B cell (primary cell): Measurements from ENCODE around the gene BTAF1. TPM values are rescaled to one million over a fixed set of nuclear protein-coding genes. Genes with fewer than 3 reads are reported as not detected.
"Not testable (repeated sequence)": the region's sequence is repeated elsewhere in the genome, so short reads cannot be mapped to it uniquely, and the experiment has no call there.

Source experiments
- ATAC-seq: fragments of 200-7000 bp; cut with Tn5 transposase; one replicate; pipeline ENCODE4 v1.10.0; 2021; ENCODE audit warnings: low read depth, mild to moderate bottlenecking, moderate number of reproducible peaks, moderate library complexity
- CTCF ChIA-PET: fragments of 350-600 bp; sonication (Branson Sonifier 250); formaldehyde crosslinking; loops from one replicate; lab custom pipeline; 2021; ENCODE audit warnings: antibody characterized with exemption, inconsistent platforms; lab: Charles Lee
- POLR2A ChIA-PET: fragments of 350-600 bp; sonication (Branson Sonifier 250); formaldehyde crosslinking; loops from one replicate; lab custom pipeline; 2021; ENCODE audit warnings: antibody characterized with exemption; lab: Charles Lee
- DNase-seq: peaks from one replicate; pipeline ENCODE4 v3.0.0; 2013
- H2AFZ ChIP-seq: 2 replicates; pipeline ENCODE4 v1.6.1; 2012; ENCODE audit warnings: mild to moderate bottlenecking, low read depth, low read length; ENCODE audit not compliant: insufficient read depth, poor library complexity, severe bottlenecking
- H3K27ac ChIP-seq, 2 donors: 1 replicate in 1 of 2; 2 replicates in 1 of 2; pipeline ENCODE4 v1.5.1; 2012 to 2013; ENCODE audit warnings: low read length in 2 of 2, mild to moderate bottlenecking in 2 of 2, moderate library complexity in 1 of 2
- H3K27me3 ChIP-seq, 4 experiments: fragments of 200-600 bp in 1 of 4; sonication (generic) in 1 of 4; replicated peaks in 1 of 4; 1 replicate in 2 of 4; 2 replicates in 2 of 4; pipeline versions ENCODE4 v1.6.1 to v1.7.0; 2013 to 2016; ENCODE audit warnings: low read length in 3 of 4, mild to moderate bottlenecking in 2 of 4, mixed read lengths in 1 of 4, moderate library complexity in 1 of 4; ENCODE audit not compliant: insufficient read depth in 4 of 4, control insufficient read depth in 3 of 4; ENCODE audit errors: control extremely low read depth in 1 of 4
- H3K36me3 ChIP-seq, 2 experiments: replicated peaks in 1 of 2; 1 replicate in 1 of 2; 2 replicates in 1 of 2; pipeline versions ENCODE4 v1.6.1 to v1.7.1; 2013; ENCODE audit warnings: low read length in 1 of 2; ENCODE audit not compliant: insufficient read depth in 2 of 2, control insufficient read depth in 1 of 2; ENCODE audit errors: control extremely low read depth in 1 of 2, extremely low read depth in 1 of 2
- H3K4me1 ChIP-seq, 2 donors: fragments of 200-600 bp in 1 of 2; sonication (generic) in 1 of 2; 1 replicate in 1 of 2; 2 replicates in 1 of 2; pipeline versions ENCODE4 v1.5.1 to v1.6.1; 2013 to 2017; ENCODE audit warnings: low read length in 2 of 2; ENCODE audit not compliant: control insufficient read depth in 2 of 2, insufficient read depth in 2 of 2
- H3K4me2 ChIP-seq: replicated peaks from 2 replicates; pipeline ENCODE3; 2012; ENCODE audit warnings: mild to moderate bottlenecking, low read depth, low read length; ENCODE audit not compliant: poor library complexity, severe bottlenecking
- H3K4me3 ChIP-seq, 5 experiments: fragments of 200-600 bp in 1 of 5; sonication (generic) in 1 of 5; 1 replicate in 3 of 5; 2 replicates in 2 of 5; pipeline versions ENCODE4 v1.5.1 to v1.7.0; 2011 to 2016; ENCODE audit warnings: low read length in 4 of 5, mild to moderate bottlenecking in 4 of 5, low read depth in 2 of 5, control low read depth in 1 of 5, moderate library complexity in 1 of 5; ENCODE audit not compliant: insufficient read depth in 1 of 5; ENCODE audit errors: control extremely low read depth in 1 of 5, extremely low read depth in 1 of 5
- H3K79me2 ChIP-seq: fragments of 200-600 bp; sonication (generic); one replicate; pipeline ENCODE4 v1.6.0; 2016; ENCODE audit warnings: low read length; ENCODE audit not compliant: control insufficient read depth, insufficient read depth
- H3K9ac ChIP-seq: fragments of 200-600 bp; sonication (generic); 2 replicates; pipeline ENCODE4 v1.6.1; 2017; ENCODE audit warnings: mild to moderate bottlenecking, low read length, moderate library complexity
- H3K9me3 ChIP-seq, 3 donors: one replicate each; pipeline versions ENCODE4 v1.6.1 to v1.7.1; 2013; ENCODE audit warnings: low read length in 2 of 3; ENCODE audit not compliant: control insufficient read depth in 2 of 3, insufficient read depth in 1 of 3; ENCODE audit errors: control extremely low read depth in 1 of 3
- H4K20me1 ChIP-seq: 2 replicates; pipeline ENCODE4 v1.6.0; 2012; ENCODE audit warnings: mild to moderate bottlenecking, low read length; ENCODE audit not compliant: insufficient read depth, control insufficient read depth, poor library complexity, severe bottlenecking
- H3K27ac Mint-ChIP-seq: one replicate; pipeline ENCODE4 v1.8.0; 2021; ENCODE audit warnings: mixed read lengths
- H3K27me3 Mint-ChIP-seq: one replicate; pipeline ENCODE4 v1.8.0; 2021; ENCODE audit warnings: mixed read lengths
- H3K4me1 Mint-ChIP-seq: one replicate; pipeline ENCODE4 v1.8.0; 2021; ENCODE audit warnings: mixed read lengths
- H3K4me3 Mint-ChIP-seq: one replicate; pipeline ENCODE4 v1.8.0; 2021; ENCODE audit warnings: mixed read lengths
- H3K9me3 Mint-ChIP-seq: one replicate; pipeline ENCODE4 v1.8.0; 2022; ENCODE audit warnings: mixed read lengths; ENCODE audit not compliant: insufficient read depth
- CTCF ChIP-seq: fragments of 200-600 bp; IDR thresholded peaks from one replicate; pipeline ENCODE4 v1.8.0; 2022; ENCODE audit warnings: antibody characterized with exemption, mild to moderate bottlenecking
- EZH2 ChIP-seq: IDR thresholded peaks from 2 replicates; pipeline ENCODE4 v1.6.1; 2012; ENCODE audit warnings: borderline replicate concordance, low read depth, mild to moderate bottlenecking, moderate library complexity, low read length; ENCODE audit not compliant: insufficient read depth, poor library complexity, severe bottlenecking
- whole genome bisulfite sequencing: methylation state at CpG from one replicate; pipeline ENCODE4 v1.1.5; 2013; ENCODE audit warnings: missing lambda C conversion rate; ENCODE audit not compliant: insufficient coverage; 5-methylcytosine and 5-hydroxymethylcytosine counted together
- intact Hi-C: fragments of 100-400 bp; cut with micrococcal nuclease; formaldehyde crosslinking; loops from one replicate; pipeline ENCODE4 v1.10.0; 2022
- polyA plus RNA-seq: library from polyadenylated mRNA; depleted of rRNA; stranded (reverse); fragments of >200 nt; gene quantifications from 2 replicates; pipeline ENCODE4 v1.2.3, GENCODE V29; 2012
- total RNA-seq, 2 donors: library from RNA; stranded (reverse); fragments of 120-200 nt in 1 of 2; gene quantifications; 1 replicate in 1 of 2; 2 replicates in 1 of 2; pipeline versions ENCODE4 v1.2.3 to v1.2.4, GENCODE V29; 2013 to 2022

The BTAF1 gene
- total and polyA plus RNA-seq, 2 donors (not counting 1 experiment from before 2014, with no cell fraction given): 58.2 to 78.1 TPM

GRCh38 chr10:91893051-91893450, 30.5 kb upstream of the BTAF1 start:
- peaks cover 0 to 7% (median 2%) of the 10 kb centered on the region in 4 experiments for H3K27me3 ChIP-seq
- Mint-ChIP-seq H3K4me1 (peaks cover 5% of the 10 kb centered on the region), H3K9me3 (no peaks in the 10 kb centered on the region), H3K4me3 (no peak overlapping the region), H3K27me3 (peaks cover 37% of the 10 kb centered on the region), H3K27ac (no peak overlapping the region)
- no peaks in the 10 kb centered on the region for H3K9me3 ChIP-seq
- H3K79me2 ChIP-seq: no peaks in the 10 kb centered on the region
- CTCF ChIA-PET: interaction anchor here (0.7 kb wide), 1 partner anchor 505 kb away, joined by 3 read pairs; no protein-coding TSS in a partner anchor
- DNase-seq: no peak
- no peak overlapping the region for H3K4me3 ChIP-seq
- H4K20me1 ChIP-seq: no peaks in the 10 kb centered on the region
- peaks cover 0 to 1% of the 10 kb centered on the region in 2 donors for H3K4me1 ChIP-seq
- 100% methylated on average over 2 of the region's 2 CpGs for WGBS
- H3K27ac ChIP-seq: no peak overlapping the region
- H3K9ac ChIP-seq: no peak overlapping the region
- ATAC-seq: no peak
- H3K4me2 ChIP-seq: no peak overlapping the region
- POLR2A ChIA-PET: no interaction called here
- H2AFZ ChIP-seq: no peak overlapping the region
- intact Hi-C loops: no loop called here
- H3K36me3 ChIP-seq: no peaks in the 10 kb centered on the region
- TF ChIP-seq EZH2: no peak
- no peak for TF ChIP-seq CTCF

DNA sequence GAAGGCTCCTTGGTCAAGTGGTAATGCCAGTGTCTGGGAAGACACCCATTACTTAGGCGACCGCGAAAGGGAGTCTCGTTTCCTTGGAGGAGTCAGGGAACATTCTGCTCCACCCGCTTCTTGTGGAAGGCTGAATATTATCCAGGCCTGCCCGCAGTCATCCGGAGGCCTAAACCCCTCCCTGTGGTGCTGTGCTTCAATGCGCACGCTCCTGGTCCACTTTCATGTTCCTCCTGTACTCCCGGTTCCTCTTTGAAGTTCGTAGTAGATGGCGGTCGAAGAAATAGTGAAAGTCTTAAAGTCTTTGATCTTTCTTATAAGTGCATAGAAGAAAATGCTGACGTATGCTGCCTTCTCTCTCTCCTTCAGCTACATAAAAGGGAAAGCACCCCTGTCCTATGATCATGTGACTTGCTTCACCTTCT, 29.3 kb upstream of the BTAF1 start:
- H3K4me3 ChIP-seq, H3K4me1 Mint-ChIP-seq, H4K20me1 ChIP-seq, H3K4me3 Mint-ChIP-seq, H3K9ac ChIP-seq, POLR2A ChIA-PET, H2AFZ ChIP-seq, H3K27ac ChIP-seq, H3K9me3 Mint-ChIP-seq, H3K9me3 ChIP-seq, H3K4me1 ChIP-seq, H3K27me3 ChIP-seq, CTCF ChIA-PET, H3K4me2 ChIP-seq, H3K36me3 ChIP-seq, H3K79me2 ChIP-seq, H3K27ac Mint-ChIP-seq, intact Hi-C loops, ATAC-seq: not testable (repeated sequence)
- peak; percentile 30 for DNase-seq
- WGBS: 91% methylated on average over 9 of the region's 14 CpGs
- H3K27me3 Mint-ChIP-seq: peaks cover 35% of the 10 kb centered on the region
